A549 (cell line): ENCODE data around the gene UTP18. TPM values are rescaled to one million over a fixed set of nuclear protein-coding genes. Genes with fewer than 3 reads are reported as not detected.
A peak's percentile ranks its signal among the peaks of the same experiment; 100 is the strongest.

ENCODE experiments used
- ATAC-seq, 2 experiments: fragments of 200-7000 bp in 1 of 2; fragments of >200 bp in 1 of 2; cut with Nextera tagmentation in 1 of 2; cut with Tn5 transposase in 1 of 2; 3 replicates each; pipeline versions ENCODE4 v1.8.0 to v1.9.1; 2018 to 2020; ENCODE audit warnings: mild to moderate bottlenecking in 1 of 2, moderate library complexity in 1 of 2
- CTCF ChIA-PET: fragments of 300-600 bp; sonication (Branson Sonifier 250); formaldehyde crosslinking; extraction: SDS; loops from one replicate; lab custom pipeline; 2021; ENCODE audit warnings: antibody characterized with exemption, inconsistent platforms; lab: Yijun Ruan, JAX
- POLR2A ChIA-PET: fragments of 350-600 bp; formaldehyde crosslinking; extraction: SDS; loops from one replicate; lab custom pipeline; 2021; ENCODE audit warnings: antibody characterized with exemption, inconsistent platforms; lab: Yijun Ruan, JAX
- DNase-seq, 2 experiments: peaks; one replicate each; pipeline versions ENCODE4 v3.0.0 to v3.0.0-alpha.2; 2011 to 2016; ENCODE audit warnings: low read depth in 1 of 2, low spot score in 1 of 2
- FAIRE-seq: peaks from 2 replicates; lab custom pipeline; 2011; peaks lifted over from hg19 to GRCh38; lab: Jason Lieb, UNC
- H3K27ac ChIP-seq, 2 experiments: fragments of >200 bp; sonication (Bioruptor Twin); formaldehyde crosslinking; 3 replicates each; pipeline ENCODE4 v1.5.1; 2016 to 2017
- H3K4me1 ChIP-seq: fragments of >200 bp; sonication (Bioruptor Twin); formaldehyde crosslinking; 3 replicates; pipeline ENCODE4 v1.6.1; 2016
- H3K4me2 ChIP-seq: fragments of >200 bp; sonication (Bioruptor Twin); formaldehyde crosslinking; 3 replicates; pipeline ENCODE4 v1.6.1; 2016
- H3K4me3 ChIP-seq: fragments of >200 bp; sonication (Bioruptor Twin); formaldehyde crosslinking; 3 replicates; pipeline ENCODE4 v1.5.1; 2016
- H3K9me3 ChIP-seq: fragments of >200 bp; sonication (Bioruptor Twin); formaldehyde crosslinking; 3 replicates; pipeline ENCODE4 v1.6.1; 2016
- CBX8 ChIP-seq: fragments of 200-600 bp; sonication (generic); IDR thresholded peaks from 2 replicates; pipeline ENCODE4 v1.6.1; 2016
- CHD2 ChIP-seq: fragments of 150-350 bp; IDR thresholded peaks from 2 replicates; pipeline ENCODE4 v1.6.1; 2014; ENCODE audit warnings: low read length; ENCODE audit not compliant: partially characterized antibody
- CHD4 ChIP-seq: fragments of 200-600 bp; sonication (generic); IDR thresholded peaks from 2 replicates; pipeline ENCODE4 v1.6.1; 2016; ENCODE audit warnings: antibody characterized with exemption, mild to moderate bottlenecking, borderline replicate concordance
- EHF ChIP-seq: fragments of 250-450 bp; sonication (Bioruptor Pico); IDR thresholded peaks from 2 replicates; pipeline ENCODE4 v1.5.0; 2020; ENCODE audit warnings: mild to moderate bottlenecking
- EHMT2 ChIP-seq: fragments of 200-600 bp; sonication (generic); IDR thresholded peaks from 2 replicates; pipeline ENCODE4 v1.6.1; 2016; ENCODE audit warnings: antibody characterized with exemption, low read depth, mild to moderate bottlenecking, moderate library complexity
- ESRRA ChIP-seq: fragments of 150-350 bp; IDR thresholded peaks from 2 replicates; pipeline ENCODE4 v1.6.1; 2014; ENCODE audit warnings: mild to moderate bottlenecking, low read length, borderline replicate concordance
- FOXS1 ChIP-seq: fragments of 250-450 bp; sonication (Bioruptor Pico); IDR thresholded peaks from 2 replicates; pipeline ENCODE4 v1.5.0; 2020; ENCODE audit warnings: mild to moderate bottlenecking, moderate library complexity
- GATA3 ChIP-seq: IDR thresholded peaks from 2 replicates; pipeline ENCODE4 v1.6.1; 2012; ENCODE audit warnings: borderline replicate concordance
- HOXB5 ChIP-seq: fragments of 250-450 bp; sonication (Bioruptor Pico); IDR thresholded peaks from 2 replicates; pipeline ENCODE4 v1.5.0; 2020; ENCODE audit warnings: mild to moderate bottlenecking, moderate library complexity
- KDM1A ChIP-seq: fragments of 200-600 bp; sonication (generic); IDR thresholded peaks from 2 replicates; pipeline ENCODE4 v1.6.1; 2016; ENCODE audit warnings: low read depth, mild to moderate bottlenecking
- KDM5A ChIP-seq: fragments of 200-600 bp; sonication (generic); IDR thresholded peaks from 2 replicates; pipeline ENCODE4 v1.6.1; 2016; ENCODE audit warnings: antibody characterized with exemption, mild to moderate bottlenecking
- MAFK ChIP-seq: fragments of 450-650 bp; IDR thresholded peaks from 2 replicates; pipeline ENCODE4 v1.6.1; 2014; ENCODE audit not compliant: partially characterized antibody
- POLR2AphosphoS2 ChIP-seq: conservative IDR thresholded peaks from 2 replicates; pipeline ENCODE4 v1.6.1; 2012; ENCODE audit warnings: low read length, improper control_type of control experiment, inconsistent platforms
- RCOR1 ChIP-seq: fragments of 150-350 bp; IDR thresholded peaks from 2 replicates; pipeline ENCODE4 v1.6.1; 2014; ENCODE audit warnings: antibody characterized with exemption, low read length, low read depth
- SREBF2 ChIP-seq: fragments of 450-650 bp; IDR thresholded peaks from 2 replicates; pipeline ENCODE4 v1.6.1; 2014; ENCODE audit warnings: mild to moderate bottlenecking, moderate library complexity
- TFCP2L1 ChIP-seq: fragments of 250-450 bp; sonication (Bioruptor Pico); IDR thresholded peaks from 2 replicates; pipeline ENCODE4 v1.5.0; 2021; ENCODE audit warnings: mild to moderate bottlenecking
- ZC3H11A ChIP-seq: fragments of 450-650 bp; IDR thresholded peaks from 2 replicates; pipeline ENCODE4 v1.6.1; 2014; ENCODE audit warnings: antibody characterized with exemption, mild to moderate bottlenecking
- ZNF302 ChIP-seq: fragments of 250-450 bp; sonication (Bioruptor Pico); IDR thresholded peaks from 2 replicates; pipeline ENCODE4 v1.9.0; 2021; ENCODE audit warnings: inconsistent platforms, mild to moderate bottlenecking, moderate library complexity
- WGBS: methylation state at CpG from one replicate; pipeline ENCODE4 v1.1.6; 2017; ENCODE audit errors: missing lambda C conversion rate; 5-methylcytosine and 5-hydroxymethylcytosine counted together
- polyA plus RNA-seq, 4 experiments: library from polyadenylated mRNA; depleted of rRNA in 3 of 4; stranded (reverse); fragments of >200 nt; fragmentation: RNase III in 1 of 4; extraction: RNeasy Plus Mini Kit Qiagen cat#74134 plus additional on column Dnase treatment in 1 of 4; gene quantifications; 2 replicates in 3 of 4; 3 replicates in 1 of 4; pipeline ENCODE4 v1.2.3, GENCODE V29; 2011 to 2017
- TF ChIP-seq, protein P1 (sequence below): fragments of 200-600 bp; sonication (generic); IDR thresholded peaks from 2 replicates; pipeline ENCODE4 v1.6.1; 2016; ENCODE audit warnings: antibody characterized with exemption, mild to moderate bottlenecking, moderate library complexity
- TF ChIP-seq, protein P2 (sequence below): fragments of 250-450 bp; sonication (Bioruptor Pico); IDR thresholded peaks from 2 replicates; pipeline ENCODE4 v1.5.0; 2020; ENCODE audit warnings: low read depth, mild to moderate bottlenecking, moderate library complexity
- TF ChIP-seq, protein P3 (sequence below): fragments of >200 bp; sonication (Bioruptor Twin); formaldehyde crosslinking; IDR thresholded peaks from 3 replicates; pipeline ENCODE4 v1.5.1; 2016

UTP18 gene
- polyA plus RNA-seq, 2 of the 4 experiments (the other 2 are of a cell fraction): 79.1 to 96.7 TPM

DNA sequence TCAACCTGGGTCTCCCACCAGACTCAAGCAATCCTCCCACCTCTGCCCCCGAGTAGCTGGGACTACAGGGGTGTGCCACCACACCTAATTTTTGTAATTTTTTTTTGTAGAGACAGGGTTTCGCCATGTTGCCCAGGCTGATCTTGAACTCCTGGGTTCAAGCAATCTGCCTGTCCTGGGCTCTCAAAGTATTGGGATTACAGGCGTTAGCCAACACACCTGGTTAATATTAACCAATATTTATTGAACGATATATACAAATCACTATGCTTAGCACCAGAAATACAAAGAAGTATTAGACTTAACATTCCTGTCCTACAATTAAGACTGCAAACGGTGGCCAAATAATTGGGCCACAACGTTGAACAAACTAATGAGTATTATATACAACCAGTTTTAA, 4.7 kb upstream of the UTP18 start:
- no peak overlapping the region for H3K4me3 ChIP-seq
- no peaks in the 10 kb centered on the region for H3K9me3 ChIP-seq
- peaks cover 40% of the 10 kb centered on the region for H3K4me1 ChIP-seq
- TF ChIP-seq, protein P1, sequence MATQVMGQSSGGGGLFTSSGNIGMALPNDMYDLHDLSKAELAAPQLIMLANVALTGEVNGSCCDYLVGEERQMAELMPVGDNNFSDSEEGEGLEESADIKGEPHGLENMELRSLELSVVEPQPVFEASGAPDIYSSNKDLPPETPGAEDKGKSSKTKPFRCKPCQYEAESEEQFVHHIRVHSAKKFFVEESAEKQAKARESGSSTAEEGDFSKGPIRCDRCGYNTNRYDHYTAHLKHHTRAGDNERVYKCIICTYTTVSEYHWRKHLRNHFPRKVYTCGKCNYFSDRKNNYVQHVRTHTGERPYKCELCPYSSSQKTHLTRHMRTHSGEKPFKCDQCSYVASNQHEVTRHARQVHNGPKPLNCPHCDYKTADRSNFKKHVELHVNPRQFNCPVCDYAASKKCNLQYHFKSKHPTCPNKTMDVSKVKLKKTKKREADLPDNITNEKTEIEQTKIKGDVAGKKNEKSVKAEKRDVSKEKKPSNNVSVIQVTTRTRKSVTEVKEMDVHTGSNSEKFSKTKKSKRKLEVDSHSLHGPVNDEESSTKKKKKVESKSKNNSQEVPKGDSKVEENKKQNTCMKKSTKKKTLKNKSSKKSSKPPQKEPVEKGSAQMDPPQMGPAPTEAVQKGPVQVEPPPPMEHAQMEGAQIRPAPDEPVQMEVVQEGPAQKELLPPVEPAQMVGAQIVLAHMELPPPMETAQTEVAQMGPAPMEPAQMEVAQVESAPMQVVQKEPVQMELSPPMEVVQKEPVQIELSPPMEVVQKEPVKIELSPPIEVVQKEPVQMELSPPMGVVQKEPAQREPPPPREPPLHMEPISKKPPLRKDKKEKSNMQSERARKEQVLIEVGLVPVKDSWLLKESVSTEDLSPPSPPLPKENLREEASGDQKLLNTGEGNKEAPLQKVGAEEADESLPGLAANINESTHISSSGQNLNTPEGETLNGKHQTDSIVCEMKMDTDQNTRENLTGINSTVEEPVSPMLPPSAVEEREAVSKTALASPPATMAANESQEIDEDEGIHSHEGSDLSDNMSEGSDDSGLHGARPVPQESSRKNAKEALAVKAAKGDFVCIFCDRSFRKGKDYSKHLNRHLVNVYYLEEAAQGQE: no peak
- TF ChIP-seq CHD4 (no peak), EHF (CRISPR knock-in tag) (no peak), EHMT2 (no peak), MAFK (no peak), POLR2AphosphoS2 (no peak), CBX8 (no peak), GATA3 (no peak), HOXB5 (CRISPR knock-in tag) (no peak), SREBF2 (no peak)
- TF ChIP-seq, protein P2, sequence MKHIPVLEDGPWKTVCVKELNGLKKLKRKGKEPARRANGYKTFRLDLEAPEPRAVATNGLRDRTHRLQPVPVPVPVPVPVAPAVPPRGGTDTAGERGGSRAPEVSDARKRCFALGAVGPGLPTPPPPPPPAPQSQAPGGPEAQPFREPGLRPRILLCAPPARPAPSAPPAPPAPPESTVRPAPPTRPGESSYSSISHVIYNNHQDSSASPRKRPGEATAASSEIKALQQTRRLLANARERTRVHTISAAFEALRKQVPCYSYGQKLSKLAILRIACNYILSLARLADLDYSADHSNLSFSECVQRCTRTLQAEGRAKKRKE (CRISPR knock-in tag): no peak
- no peak overlapping the region for H3K27ac ChIP-seq
- FAIRE-seq (no peak), DNase-seq (no peak), ATAC-seq (no peak)
- POLR2A ChIA-PET: no interaction called here
- WGBS: 71% methylated on average over 6 of the region's 6 CpGs
- peak overlapping the region; percentile 17 for H3K4me2 ChIP-seq
- CTCF ChIA-PET: interaction anchor here (1.3 kb wide), 1 partner anchor 8 kb away, joined by 3 read pairs; no protein-coding TSS in a partner anchor

DNA sequence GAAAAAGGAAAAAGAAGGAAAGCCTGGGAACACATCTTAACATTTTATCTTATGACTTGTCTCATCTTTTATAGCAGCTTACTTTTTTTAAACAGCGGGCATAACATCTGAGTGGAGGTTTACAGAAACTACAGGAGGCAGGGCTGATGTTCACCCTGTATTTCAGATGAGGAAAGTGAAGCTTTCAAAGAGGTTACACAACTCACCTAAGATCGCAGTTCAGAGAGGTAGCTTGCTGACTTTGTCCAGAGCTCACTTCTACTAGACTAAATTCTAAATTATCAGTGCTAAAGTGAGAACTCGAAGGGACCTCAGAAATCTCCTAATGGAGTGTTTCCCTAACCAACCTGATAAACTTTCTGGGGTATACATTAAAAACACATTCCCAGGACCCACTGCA, 4.2 kb upstream of the UTP18 start:
- Histone ChIP-seq H3K4me2 (no peak overlapping the region), H3K9me3 (no peaks in the 10 kb centered on the region), H3K27ac (no peak overlapping the region), H3K4me1 (peaks cover 40% of the 10 kb centered on the region), H3K4me3 (no peak overlapping the region)
- FAIRE-seq (no peak), DNase-seq (no peak), ATAC-seq (no peak)
- POLR2A ChIA-PET: no interaction called here
- WGBS: 86% methylated on average over 3 of the region's 3 CpGs
- CTCF ChIA-PET: interaction anchor here (0.5 to 1.3 kb wide), 2 partner anchors 8 to 44 kb away, joined by 3 read pairs; no protein-coding TSS in a partner anchor
- no peak for TF ChIP-seq TFCP2L1
- TF ChIP-seq FOXS1: no peak
- no peak for TF ChIP-seq KDM1A
- no peak for TF ChIP-seq ZC3H11A
- TF ChIP-seq POLR2AphosphoS2: no peak
- no peak for TF ChIP-seq RCOR1
- TF ChIP-seq ZNF302 (CRISPR knock-in tag): no peak
- TF ChIP-seq KDM5A: no peak
- no peak for TF ChIP-seq ESRRA
- TF ChIP-seq CHD2: no peak
- TF ChIP-seq, protein P3, sequence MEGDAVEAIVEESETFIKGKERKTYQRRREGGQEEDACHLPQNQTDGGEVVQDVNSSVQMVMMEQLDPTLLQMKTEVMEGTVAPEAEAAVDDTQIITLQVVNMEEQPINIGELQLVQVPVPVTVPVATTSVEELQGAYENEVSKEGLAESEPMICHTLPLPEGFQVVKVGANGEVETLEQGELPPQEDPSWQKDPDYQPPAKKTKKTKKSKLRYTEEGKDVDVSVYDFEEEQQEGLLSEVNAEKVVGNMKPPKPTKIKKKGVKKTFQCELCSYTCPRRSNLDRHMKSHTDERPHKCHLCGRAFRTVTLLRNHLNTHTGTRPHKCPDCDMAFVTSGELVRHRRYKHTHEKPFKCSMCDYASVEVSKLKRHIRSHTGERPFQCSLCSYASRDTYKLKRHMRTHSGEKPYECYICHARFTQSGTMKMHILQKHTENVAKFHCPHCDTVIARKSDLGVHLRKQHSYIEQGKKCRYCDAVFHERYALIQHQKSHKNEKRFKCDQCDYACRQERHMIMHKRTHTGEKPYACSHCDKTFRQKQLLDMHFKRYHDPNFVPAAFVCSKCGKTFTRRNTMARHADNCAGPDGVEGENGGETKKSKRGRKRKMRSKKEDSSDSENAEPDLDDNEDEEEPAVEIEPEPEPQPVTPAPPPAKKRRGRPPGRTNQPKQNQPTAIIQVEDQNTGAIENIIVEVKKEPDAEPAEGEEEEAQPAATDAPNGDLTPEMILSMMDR: no peak
